ENCODE data around the gene CKAP2L.

CKAP2L gene

DNA sequence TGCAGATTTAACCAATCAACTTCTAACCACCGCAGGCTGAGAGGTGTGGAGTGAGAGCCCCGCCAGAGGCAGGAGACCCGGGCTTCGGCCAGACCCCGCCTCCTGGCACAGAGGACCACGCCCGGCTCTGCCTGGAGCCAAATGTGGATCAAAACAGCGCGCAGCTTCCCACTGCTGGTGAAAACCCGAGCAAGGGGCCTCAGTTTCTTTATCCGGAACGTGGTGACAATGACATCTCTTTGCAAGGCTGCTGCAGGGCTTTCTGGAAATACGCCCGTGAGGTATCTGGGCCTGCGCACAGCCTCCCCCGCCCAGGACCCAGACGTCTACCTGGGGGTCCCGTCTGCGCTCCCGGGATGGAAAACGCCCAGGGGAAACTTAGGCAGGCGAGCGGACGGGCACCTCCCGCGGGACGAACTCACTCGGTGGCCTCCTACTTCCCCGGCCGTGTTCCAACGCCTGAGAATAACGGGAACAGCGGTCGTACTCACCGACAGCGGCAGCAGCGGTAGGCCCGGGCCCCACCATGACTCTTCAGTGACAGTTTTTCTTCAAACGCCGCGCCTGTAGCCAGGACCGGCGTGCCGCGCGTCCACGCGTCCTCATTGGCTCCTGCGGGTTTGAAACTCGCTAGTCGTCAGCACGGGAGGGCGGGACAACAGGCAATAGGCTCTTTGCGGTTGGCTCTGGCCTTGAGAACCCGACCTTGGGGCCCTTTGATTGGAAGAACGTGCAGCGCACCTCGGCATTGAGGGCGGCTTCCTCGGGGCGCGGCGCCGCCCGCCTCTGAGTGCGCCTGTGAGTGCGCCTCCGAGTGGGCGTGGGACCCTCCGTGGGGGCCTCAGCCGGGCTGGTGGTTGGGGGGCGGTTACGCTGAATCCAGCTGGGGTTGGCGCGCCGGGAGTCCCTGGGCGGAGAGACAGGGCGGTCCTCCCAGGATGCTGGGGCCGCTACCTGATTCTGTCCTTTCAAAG is at the start of gene CKAP2L:
CKAP2L (minus strand) TSS at position 539 of the 974 bp plus-strand sequence; CDS start at position 528, 11 bp downstream.
- TF ChIP-seq GATA1 (IDR thresholded peaks at IDR 0.05; ENCODE audit: low read depth, low read length): no peak
- TF ChIP-seq POLR2A (IDR thresholded peaks at IDR 0.05; ENCODE audit: low read length): peak; percentile 88
- DNase-seq: peak; percentile 98 to 99

DNA sequence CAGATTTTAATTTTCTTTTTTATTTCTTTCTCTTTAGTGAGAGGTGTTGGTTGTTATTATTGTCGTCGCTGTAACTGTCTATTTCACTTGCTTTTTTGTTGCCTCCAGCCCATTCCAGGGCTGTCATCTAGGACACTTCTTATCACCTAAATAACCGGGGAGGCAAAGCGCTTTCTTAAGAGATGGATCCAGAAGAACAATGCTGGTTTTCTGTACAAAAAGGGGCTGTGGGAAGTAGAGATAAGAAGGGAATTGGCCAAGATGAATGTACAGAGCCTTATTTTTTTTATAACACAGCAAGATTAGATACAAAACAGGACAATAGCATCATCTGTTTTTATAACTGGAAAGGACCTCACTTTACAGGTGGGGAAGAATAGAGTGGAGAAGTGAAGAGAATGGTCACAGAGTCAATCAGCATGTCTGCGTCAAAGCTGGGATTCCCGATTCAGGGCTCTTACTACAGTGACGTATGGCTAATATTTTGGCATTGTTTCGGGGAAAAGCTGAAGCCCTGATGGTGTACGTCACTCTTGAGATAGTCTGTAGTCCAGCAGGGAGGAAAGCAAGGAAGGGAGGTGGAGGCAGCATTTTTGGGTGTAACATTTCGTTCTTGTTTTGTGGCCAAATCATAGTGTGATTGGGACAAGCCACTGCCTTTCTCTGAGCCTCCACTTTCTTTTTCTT is 49.0 kb upstream of the CKAP2L start:
- TF ChIP-seq POLR2A (IDR thresholded peaks at IDR 0.05; ENCODE audit: low read length) (no peak), GATA1 (IDR thresholded peaks at IDR 0.05; ENCODE audit: low read depth, low read length) (no peak)
- peak in 1 of 2 experiments; percentile 11 for DNase-seq

- TF ChIP-seq POLR2A (IDR thresholded peaks at IDR 0.05; ENCODE audit: low read length): no peak
- no peak for TF ChIP-seq GATA1 (IDR thresholded peaks at IDR 0.05; ENCODE audit: low read depth, low read length)
- DNase-seq: no peak
Measured at GRCh38 chr2:112812318-112813267, 48.2 kb upstream of the CKAP2L start.

- DNase-seq: no peak
- TF ChIP-seq POLR2A (IDR thresholded peaks at IDR 0.05; ENCODE audit: low read length) (no peak), GATA1 (IDR thresholded peaks at IDR 0.05; ENCODE audit: low read depth, low read length) (no peak)
Measured at GRCh38 chr2:112811841-112812306, 47.5 kb upstream of the CKAP2L start.

DNA sequence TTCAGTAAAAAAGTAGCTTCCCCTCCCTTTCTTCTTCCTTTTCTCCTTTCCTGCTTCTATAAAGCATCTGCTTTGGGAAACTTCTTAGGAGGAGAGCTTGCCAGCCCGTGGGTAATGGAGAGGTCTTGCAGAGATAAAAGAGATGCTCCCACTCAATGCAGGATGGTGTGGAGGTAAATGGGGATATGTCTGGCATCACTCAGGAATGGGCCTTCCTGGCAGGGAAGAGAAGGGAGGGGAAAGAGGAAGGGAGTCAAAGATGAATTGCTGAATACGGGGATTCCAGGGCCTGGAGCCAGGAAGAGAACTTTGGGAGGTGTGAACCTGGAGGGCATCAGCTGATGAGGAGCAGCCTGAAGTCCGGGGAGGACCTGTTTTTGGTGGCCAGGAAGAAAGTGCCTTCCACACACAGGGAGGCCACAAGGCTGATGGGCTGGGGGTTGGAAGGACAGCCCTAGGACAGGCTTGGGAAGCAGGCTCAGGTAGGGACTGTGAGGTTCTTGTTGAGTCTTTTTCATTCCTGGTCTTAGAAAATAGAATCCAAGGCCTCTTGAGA is 46.9 kb upstream of the CKAP2L start:
- TF ChIP-seq POLR2A (IDR thresholded peaks at IDR 0.05; ENCODE audit: low read length) (no peak), GATA1 (IDR thresholded peaks at IDR 0.05; ENCODE audit: low read depth, low read length) (no peak)
- no peak for DNase-seq

GRCh38 chr2:112809112-112809511 is 44.7 kb upstream of the CKAP2L start:
- TF ChIP-seq GATA1 (IDR thresholded peaks at IDR 0.05; ENCODE audit: low read depth, low read length) (no peak), POLR2A (IDR thresholded peaks at IDR 0.05; ENCODE audit: low read length) (no peak)
- no peak for DNase-seq

- no peak for DNase-seq
- TF ChIP-seq GATA1 (IDR thresholded peaks at IDR 0.05; ENCODE audit: low read depth, low read length): no peak
- TF ChIP-seq POLR2A (IDR thresholded peaks at IDR 0.05; ENCODE audit: low read length): no peak
Measured at GRCh38 chr2:112807233-112807807, 42.9 kb upstream of the CKAP2L start.

- TF ChIP-seq POLR2A (IDR thresholded peaks at IDR 0.05; ENCODE audit: low read length) (no peak), GATA1 (IDR thresholded peaks at IDR 0.05; ENCODE audit: low read depth, low read length) (no peak)
- no peak for DNase-seq
Measured at GRCh38 chr2:112805542-112805941, 41.1 kb upstream of the CKAP2L start.

DNA sequence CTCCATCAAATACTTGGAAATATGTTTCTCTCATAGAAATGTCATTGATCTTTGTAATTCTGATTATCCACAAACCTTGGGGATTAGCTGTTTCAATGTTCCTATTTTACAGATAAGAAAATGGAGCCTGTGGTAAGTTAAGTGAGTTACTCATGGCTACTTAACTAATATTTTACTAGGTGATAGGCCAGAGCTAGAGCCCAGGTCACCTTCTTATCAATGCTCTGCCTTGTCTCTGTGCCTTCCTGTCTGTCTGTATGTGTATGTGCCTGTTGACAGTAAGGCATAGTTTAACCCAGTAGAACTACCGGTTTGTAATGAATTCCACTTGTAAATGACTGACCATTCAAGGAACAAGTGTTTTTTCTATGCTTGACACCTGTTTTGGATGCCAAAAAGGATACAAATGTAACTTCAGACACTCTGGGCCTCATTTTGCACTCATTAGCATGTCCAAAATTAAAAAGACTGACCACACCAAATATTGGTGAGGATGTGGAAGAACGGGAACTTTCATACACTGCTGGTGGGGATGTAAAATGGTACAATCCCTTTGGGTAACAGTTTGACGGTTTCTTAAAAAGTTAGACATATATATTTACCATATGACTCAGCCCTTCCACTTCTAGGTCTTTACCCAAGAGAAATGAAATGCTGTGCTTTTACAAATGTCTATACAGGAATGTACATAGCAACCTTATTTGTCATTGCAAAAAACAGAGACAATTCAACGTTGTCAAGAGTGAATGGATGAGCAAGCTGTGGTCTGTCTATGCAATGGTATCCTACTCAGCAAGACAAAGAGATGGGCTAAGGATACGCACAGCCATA is 39.5 kb upstream of the CKAP2L start:
- DNase-seq: no peak
- TF ChIP-seq POLR2A (IDR thresholded peaks at IDR 0.05; ENCODE audit: low read length) (no peak), GATA1 (IDR thresholded peaks at IDR 0.05; ENCODE audit: low read depth, low read length) (no peak)

DNA sequence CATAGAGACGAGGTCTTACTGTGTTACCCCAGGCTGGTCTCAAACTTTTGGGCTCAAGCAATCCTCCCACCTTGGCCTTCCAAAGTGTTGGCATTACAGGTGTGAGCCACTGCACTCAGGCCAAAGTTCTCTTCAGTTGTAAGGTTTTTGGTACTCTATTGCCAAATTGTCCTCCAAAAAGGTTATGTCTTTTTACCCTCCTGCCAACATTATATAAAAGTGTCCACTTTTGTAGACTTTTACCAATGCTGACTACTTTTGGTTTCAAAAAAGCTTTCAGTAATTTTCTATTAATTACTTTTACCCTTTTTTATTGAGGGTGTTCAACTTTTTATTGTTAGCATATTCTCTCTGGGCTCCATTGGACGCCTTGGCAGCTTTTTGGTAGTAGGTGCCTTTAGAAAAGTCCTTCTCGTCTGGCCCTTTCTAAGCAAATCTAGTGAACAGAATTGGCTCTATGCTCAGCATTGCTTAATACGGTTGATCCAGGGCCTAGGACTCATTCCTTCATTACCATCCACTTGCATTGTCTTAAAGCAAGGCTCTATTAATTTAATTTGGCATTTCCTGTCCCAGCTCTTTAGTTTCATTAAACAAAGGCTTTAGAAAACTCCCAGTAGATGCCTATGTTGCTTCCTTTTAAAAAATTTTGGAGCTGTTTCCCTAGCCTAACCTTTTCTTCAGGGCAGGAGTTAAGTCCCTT is 36.6 kb upstream of the CKAP2L start:
- TF ChIP-seq GATA1 (IDR thresholded peaks at IDR 0.05; ENCODE audit: low read depth, low read length): no peak
- TF ChIP-seq POLR2A (IDR thresholded peaks at IDR 0.05; ENCODE audit: low read length): no peak
- DNase-seq: no peak
